CD4-positive, alpha-beta T cell treated with Interferon alpha-2 for 1 hour (primary cell): ENCODE data around the gene DMAC1.

ENCODE experiments used
- DNase-seq, 2 donors: peaks; one replicate each; pipeline ENCODE4 v3.0.0-alpha.2; 2020 to 2022

Gene DMAC1

GRCh38 chr9:7782400-7783120, 17.0 kb downstream of the DMAC1 start:
- DNase-seq, result no peak

DNA sequence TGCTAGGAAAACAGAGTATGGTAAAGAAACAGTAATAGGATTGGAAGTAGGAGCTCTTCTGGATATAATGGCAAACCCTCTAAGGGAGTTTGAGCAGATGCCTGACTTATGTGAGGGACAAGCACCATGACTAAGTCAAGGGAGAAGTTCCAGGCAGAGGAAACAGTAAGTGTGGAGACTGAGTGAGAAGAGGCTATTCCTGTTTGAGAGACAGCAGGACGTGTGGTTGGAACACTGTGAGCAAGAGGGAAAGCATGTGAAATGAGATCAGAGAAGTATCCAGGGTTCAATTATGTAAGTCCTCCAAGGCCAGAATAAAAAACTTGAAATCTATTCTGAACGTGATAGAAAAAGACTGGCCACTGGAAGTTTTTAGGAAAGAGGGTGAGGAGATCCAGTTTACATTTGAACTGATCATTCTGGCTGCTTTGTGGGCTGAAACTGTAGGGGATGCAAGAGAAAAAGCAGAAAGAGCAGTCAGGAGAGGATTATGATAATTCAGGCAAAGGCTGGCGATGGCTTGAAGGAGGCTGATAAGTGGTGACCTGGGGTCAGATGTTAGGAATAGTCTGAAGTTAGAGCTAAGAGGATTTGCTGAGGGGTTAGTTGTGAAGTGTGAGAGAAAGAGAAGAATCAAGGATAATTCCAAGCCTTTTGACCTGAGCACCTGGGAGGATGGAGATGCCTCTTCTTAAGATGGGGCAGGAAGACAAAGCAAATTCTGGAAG, 19.2 kb downstream of the DMAC1 start:
- no peak for DNase-seq

- DNase-seq, result no peak
Measured at GRCh38 chr9:7778851-7779600, 20.6 kb downstream of the DMAC1 start.

- DNase-seq, result no peak
Measured at GRCh38 chr9:7777771-7778170, 21.8 kb downstream of the DMAC1 start.

DNA sequence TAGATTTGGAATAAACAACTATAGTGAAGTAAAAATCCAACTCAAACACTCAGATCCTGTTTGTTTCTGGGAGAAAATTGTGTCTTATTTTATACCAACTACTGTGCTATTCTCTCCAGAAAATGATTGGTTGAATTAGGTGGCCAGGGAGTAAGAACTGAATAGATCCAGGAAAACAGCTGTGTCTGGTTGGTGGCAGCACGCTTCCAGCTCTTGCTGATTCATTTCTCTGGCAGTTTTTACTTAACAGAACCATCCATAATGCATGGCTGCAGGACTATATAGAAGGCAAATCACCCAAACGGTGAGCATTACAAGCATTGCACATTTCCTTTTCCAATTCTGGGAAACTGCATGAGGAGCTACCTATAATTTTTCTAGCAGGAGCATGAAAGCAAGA, 29.5 kb downstream of the DMAC1 start:
- DNase-seq, result no peak

- DNase-seq, result no peak
Measured at GRCh38 chr9:7762600-7762999, 37.0 kb downstream of the DMAC1 start.

DNA sequence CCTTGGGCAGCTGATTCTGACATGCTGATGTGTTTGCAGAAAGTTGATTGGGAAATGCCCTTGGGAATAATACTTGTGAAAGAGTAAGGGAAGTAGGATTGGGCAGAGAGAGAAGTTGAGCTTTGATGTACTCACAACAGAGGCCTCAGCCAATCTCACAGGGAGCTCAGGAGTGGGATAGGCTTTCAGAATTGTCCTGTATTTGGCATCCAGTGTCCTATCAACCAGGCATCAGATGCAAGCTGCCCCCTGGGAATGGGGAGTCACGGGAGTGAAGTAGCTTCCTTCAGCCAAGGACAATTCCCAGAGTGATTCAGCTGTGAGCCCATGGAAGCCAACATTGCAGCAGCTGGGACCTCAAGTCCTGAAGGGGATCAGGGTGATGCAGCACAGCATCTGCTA, 39.6 kb downstream of the DMAC1 start:
- no peak for DNase-seq

DNA sequence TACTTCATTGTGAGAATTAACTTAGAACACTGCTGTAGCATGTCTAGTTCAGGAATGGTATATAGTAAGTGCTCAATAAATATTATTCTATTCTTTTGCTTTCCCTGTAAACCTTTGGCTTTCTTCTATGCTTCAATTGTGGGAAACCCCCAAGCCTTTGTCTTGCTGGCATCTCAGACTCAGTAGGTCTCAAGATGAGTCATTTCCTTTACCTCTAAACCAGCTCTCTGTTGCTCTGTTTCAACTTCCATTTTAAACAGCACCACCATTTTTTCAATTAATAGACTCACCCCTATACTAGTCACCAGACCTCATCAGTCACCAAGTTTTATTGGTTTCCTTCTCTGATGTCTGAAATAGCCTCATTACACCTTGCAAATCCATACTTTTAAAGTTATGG, 43.5 kb downstream of the DMAC1 start:
- DNase-seq, result peak in 1 of 2 donors; percentile 38

DNA sequence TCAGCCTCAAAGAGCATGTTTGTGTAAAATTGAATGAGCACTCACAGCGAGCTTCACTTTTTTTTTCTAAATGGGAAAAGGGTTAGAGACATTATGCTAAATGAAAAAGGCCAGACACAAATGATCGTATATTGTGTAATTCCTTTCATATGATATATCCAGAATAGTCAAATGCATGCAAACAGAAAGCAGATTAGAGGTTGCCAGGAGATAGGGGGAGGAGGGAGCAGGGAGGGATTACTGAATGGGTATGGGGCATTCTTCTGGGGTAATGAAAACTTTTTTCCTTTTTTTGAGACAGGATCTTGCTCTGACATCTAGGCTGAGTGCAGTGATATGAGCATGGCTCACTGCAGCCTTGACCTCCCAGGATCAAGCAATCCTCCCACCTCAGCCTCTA, 47.1 kb downstream of the DMAC1 start:
- no peak for DNase-seq
